Rectal smooth muscle tissue (tissue), 1 donor: ENCODE results near the gene ACADL.

Experiments
- H3K27ac ChIP-seq: one replicate; pipeline ENCODE4 v1.7.0; 2013; ENCODE audit warnings: low read depth, low read length, inconsistent platforms
- H3K27me3 ChIP-seq: one replicate; pipeline ENCODE4 v1.7.0; 2013; ENCODE audit warnings: low read length; ENCODE audit not compliant: control insufficient read depth, insufficient read depth
- H3K36me3 ChIP-seq: one replicate; pipeline ENCODE4 v1.7.0; 2013; ENCODE audit warnings: low read length; ENCODE audit not compliant: control insufficient read depth, insufficient read depth
- H3K4me1 ChIP-seq: one replicate; pipeline ENCODE4 v1.7.0; 2013; ENCODE audit warnings: low read length; ENCODE audit not compliant: control insufficient read depth, insufficient read depth
- H3K4me3 ChIP-seq: one replicate; pipeline ENCODE4 v1.7.0; 2013; ENCODE audit warnings: low read length
- H3K9ac ChIP-seq: one replicate; pipeline ENCODE4 v1.7.0; 2013; ENCODE audit warnings: low read length

Gene ACADL

GRCh38 chr2:210224941-210225672 is at the start of gene ACADL:
Gene ACADL (minus strand): TSS chr2:210225447. CDS start chr2:210225263, 184 bp downstream.
- Histone ChIP-seq H3K27me3 (no peaks in the 10 kb centered on the region), H3K36me3 (no peaks in the 10 kb centered on the region), H3K27ac (no peak within 1 kb of the TSS), H3K9ac (no peak within 1 kb of the TSS), H3K4me3 (peak within 1 kb of the TSS; percentile 51), H3K4me1 (no peaks in the 10 kb centered on the region)

DNA sequence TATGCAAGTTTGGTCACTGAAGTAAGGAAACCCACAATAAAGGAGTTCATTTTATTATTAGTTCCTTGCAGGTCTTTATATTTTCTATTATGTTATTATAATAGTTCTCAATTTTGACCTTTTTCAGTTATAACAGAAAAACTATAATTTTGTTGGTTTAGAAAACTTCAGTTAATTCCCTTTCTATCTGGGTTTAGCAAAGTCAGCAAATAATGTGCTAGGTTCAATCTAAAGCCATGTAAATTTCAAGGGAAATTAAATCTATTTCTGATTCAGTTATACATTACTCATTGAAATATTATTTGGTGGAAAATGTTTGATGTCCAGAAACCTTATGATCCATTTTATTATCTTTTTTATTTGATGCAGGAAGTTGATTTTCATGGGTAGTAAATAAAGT is 46.1 kb upstream of the ACADL start:
- no peak overlapping the region for H3K9ac ChIP-seq
- H3K4me3 ChIP-seq, result no peak overlapping the region
- no peaks in the 10 kb centered on the region for H3K4me1 ChIP-seq
- H3K27ac ChIP-seq, result no peak overlapping the region
- no peaks in the 10 kb centered on the region for H3K27me3 ChIP-seq
- H3K36me3 ChIP-seq, result no peaks in the 10 kb centered on the region

GRCh38 chr2:210269148-210269547 is 43.9 kb upstream of the ACADL start:
- no peak overlapping the region for H3K9ac ChIP-seq

GRCh38 chr2:210268281-210268680 is 43.0 kb upstream of the ACADL start:
- Histone ChIP-seq H3K4me1 (no peaks in the 10 kb centered on the region), H3K36me3 (no peaks in the 10 kb centered on the region)

More at GRCh38 chr2:210269148-210269547, 43.9 kb upstream of the ACADL start:
- no peaks in the 10 kb centered on the region for H3K27me3 ChIP-seq
- no peaks in the 10 kb centered on the region for H3K36me3 ChIP-seq
- no peak overlapping the region for H3K27ac ChIP-seq
- no peaks in the 10 kb centered on the region for H3K4me1 ChIP-seq
- H3K4me3 ChIP-seq, result no peak overlapping the region

DNA sequence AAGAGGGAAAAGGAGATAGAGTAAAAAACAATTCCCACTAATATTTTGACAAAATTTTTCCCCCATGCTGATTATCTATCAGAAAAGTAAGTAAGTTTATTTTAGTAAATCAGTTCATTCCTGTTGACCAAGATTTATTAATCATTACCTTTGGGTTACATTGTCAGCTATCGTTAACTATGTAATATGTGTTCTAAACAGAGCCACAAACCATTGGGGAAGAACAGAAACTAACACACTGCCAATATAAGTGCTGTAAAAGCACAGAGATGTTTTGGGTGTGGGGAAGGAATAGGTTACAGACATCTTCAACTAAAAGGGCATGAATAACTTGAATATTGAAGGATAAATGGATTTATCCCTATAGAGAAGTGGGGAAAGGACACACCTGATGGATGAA is 42.5 kb upstream of the ACADL start:
- no peaks in the 10 kb centered on the region for H3K36me3 ChIP-seq
- no peaks in the 10 kb centered on the region for H3K4me1 ChIP-seq
- H3K27me3 ChIP-seq, result no peaks in the 10 kb centered on the region
- H3K9ac ChIP-seq, result no peak overlapping the region
- no peak overlapping the region for H3K27ac ChIP-seq
- H3K4me3 ChIP-seq, result no peak overlapping the region

More at GRCh38 chr2:210268281-210268680, 43.0 kb upstream of the ACADL start:
- Histone ChIP-seq H3K4me3 (no peak overlapping the region), H3K27me3 (no peaks in the 10 kb centered on the region), H3K9ac (no peak overlapping the region), H3K27ac (no peak overlapping the region)

DNA sequence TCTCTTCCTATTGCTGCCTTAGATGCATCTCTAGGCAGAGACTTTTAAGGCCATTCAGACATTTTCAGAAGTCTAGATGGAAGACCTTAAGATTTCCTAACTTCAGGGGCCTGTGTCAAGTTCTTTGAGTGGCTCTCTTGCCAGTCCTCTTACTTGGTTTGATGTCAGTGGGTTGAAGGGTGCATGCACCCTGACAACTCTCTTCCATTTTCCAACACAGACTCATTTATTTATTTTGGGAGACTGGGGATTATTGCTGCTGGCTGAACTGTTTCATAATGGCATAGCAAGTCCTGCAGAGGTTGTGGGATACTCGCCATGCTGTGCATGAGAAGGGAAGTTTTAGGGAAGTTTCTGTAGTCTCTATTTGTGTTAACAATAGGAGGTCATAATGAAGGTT is 39.0 kb upstream of the ACADL start:
- no peaks in the 10 kb centered on the region for H3K4me1 ChIP-seq
- H3K9ac ChIP-seq, result no peak overlapping the region
- no peaks in the 10 kb centered on the region for H3K36me3 ChIP-seq
- no peaks in the 10 kb centered on the region for H3K27me3 ChIP-seq
- no peak overlapping the region for H3K27ac ChIP-seq
- no peak overlapping the region for H3K4me3 ChIP-seq

DNA sequence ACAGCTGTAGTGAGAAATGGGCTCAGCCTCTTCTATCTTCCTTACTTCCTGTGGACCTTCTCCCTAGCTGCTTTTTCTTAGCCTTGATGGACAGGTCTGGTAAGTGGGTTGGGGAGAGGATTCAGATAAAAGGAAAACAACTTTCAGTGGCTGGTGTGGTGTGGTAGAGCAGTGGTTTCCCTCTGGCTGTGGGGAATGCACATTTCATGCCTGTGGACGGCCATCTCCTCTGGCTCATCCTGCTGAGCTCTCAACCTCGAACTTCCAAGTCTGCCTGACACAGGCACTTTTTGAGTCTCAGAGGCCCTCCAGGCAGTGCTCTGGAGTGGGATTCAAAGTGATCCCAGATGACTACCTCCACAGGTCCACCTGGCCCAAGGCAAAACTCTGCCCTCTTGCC is 38.6 kb upstream of the ACADL start:
- Histone ChIP-seq H3K9ac (no peak overlapping the region), H3K4me3 (no peak overlapping the region), H3K36me3 (no peaks in the 10 kb centered on the region), H3K27me3 (no peaks in the 10 kb centered on the region), H3K4me1 (no peaks in the 10 kb centered on the region), H3K27ac (no peak overlapping the region)

GRCh38 chr2:210262036-210262435 is 36.8 kb upstream of the ACADL start:
- Histone ChIP-seq H3K36me3 (no peaks in the 10 kb centered on the region), H3K9ac (no peak overlapping the region), H3K27me3 (no peaks in the 10 kb centered on the region), H3K4me3 (no peak overlapping the region), H3K27ac (no peak overlapping the region), H3K4me1 (no peaks in the 10 kb centered on the region)

GRCh38 chr2:210259687-210260086 is 34.4 kb upstream of the ACADL start:
- H3K9ac ChIP-seq, result no peak overlapping the region
- H3K36me3 ChIP-seq, result no peaks in the 10 kb centered on the region
- no peaks in the 10 kb centered on the region for H3K4me1 ChIP-seq

DNA sequence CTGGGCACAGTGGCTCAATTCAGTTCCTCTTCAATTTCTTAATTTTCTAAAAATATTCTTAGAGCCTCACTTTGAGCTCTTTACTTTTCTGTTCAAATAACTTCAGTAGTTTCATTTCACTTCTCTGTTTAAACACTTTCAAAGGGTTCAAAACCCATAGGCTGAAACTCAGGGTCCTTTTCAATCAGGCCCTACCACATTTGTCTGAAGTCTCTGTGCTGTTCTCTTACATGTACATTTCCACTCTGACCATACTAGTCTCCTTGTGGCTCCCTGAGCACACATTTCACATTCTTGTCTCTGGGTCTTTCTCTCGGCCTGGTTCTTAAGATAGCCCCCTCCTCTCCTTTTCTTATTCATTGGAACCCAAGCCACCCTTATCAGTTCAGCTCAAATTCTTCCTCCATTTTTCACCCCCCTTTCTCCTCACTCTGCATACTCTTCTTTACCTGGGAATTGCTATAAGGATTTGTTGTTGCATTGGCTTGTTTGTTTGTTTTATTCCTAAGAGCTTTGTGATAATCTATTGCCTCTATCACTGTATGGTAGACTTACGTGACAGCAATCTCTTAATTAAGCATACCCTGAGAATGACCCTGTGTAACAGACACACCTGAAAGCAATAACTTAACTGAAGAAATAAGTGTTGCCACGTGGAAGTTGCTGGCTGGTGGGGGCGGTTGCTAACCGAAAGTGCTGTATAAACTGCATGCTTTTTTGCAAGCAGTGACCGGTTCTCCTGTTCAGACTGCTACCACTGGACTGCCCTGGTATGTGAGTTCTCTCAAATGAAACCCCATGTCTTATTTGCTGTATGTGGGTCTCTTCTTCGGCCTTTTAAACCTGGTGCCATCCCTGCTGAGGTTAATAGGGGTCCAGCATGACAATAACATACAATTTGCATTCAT is 27.7 kb upstream of the ACADL start:
- H3K36me3 ChIP-seq, result no peaks in the 10 kb centered on the region
- no peaks in the 10 kb centered on the region for H3K27me3 ChIP-seq
- no peak overlapping the region for H3K27ac ChIP-seq
- no peak overlapping the region for H3K9ac ChIP-seq
- H3K4me3 ChIP-seq, result no peak overlapping the region
- no peaks in the 10 kb centered on the region for H3K4me1 ChIP-seq

More at GRCh38 chr2:210259687-210260086, 34.4 kb upstream of the ACADL start:
- no peak overlapping the region for H3K4me3 ChIP-seq
- H3K27ac ChIP-seq, result no peak overlapping the region
- H3K27me3 ChIP-seq, result no peaks in the 10 kb centered on the region

GRCh38 chr2:210250622-210251021 is 25.4 kb upstream of the ACADL start:
- Histone ChIP-seq H3K27ac (no peak overlapping the region), H3K4me1 (no peaks in the 10 kb centered on the region), H3K9ac (no peak overlapping the region), H3K36me3 (no peaks in the 10 kb centered on the region), H3K27me3 (no peaks in the 10 kb centered on the region), H3K4me3 (no peak overlapping the region)

DNA sequence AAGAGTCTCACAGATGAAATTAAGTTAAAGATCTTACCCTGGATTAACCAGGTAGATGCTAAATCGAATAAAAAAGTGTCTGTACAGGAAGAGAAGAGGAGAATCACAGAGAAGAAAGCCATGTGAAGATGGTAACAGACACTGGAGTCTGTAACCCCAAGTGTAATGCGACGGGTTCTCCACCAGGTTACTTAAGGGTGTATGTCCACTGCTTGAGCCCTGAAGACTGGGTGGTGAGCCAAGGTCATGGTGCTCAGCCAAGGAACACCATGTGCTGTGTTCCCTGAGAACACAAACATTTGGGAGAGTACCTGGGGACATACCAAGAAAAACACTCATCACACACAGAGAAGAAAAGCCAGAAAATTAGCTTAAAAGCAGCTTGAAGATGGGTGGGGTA is 8.2 kb upstream of the ACADL start:
- Histone ChIP-seq H3K4me3 (no peak overlapping the region), H3K27ac (no peak overlapping the region), H3K4me1 (no peaks in the 10 kb centered on the region)

More for the DNA sequence above, 8.2 kb upstream of the ACADL start:
- Histone ChIP-seq H3K36me3 (no peaks in the 10 kb centered on the region), H3K9ac (no peak overlapping the region), H3K27me3 (no peaks in the 10 kb centered on the region)
